Kidney glomerular epithelial cell (primary cell): ENCODE data around the gene VKORC1.
"Not testable (repeated sequence)": the region's sequence is repeated elsewhere in the genome, so short reads cannot be mapped to it uniquely, and the experiment has no call there.

ENCODE experiments used
- DNase-seq: peaks from one replicate; lab custom pipeline; 2025; lab: John Stamatoyannopoulos, UW

VKORC1 gene

DNA sequence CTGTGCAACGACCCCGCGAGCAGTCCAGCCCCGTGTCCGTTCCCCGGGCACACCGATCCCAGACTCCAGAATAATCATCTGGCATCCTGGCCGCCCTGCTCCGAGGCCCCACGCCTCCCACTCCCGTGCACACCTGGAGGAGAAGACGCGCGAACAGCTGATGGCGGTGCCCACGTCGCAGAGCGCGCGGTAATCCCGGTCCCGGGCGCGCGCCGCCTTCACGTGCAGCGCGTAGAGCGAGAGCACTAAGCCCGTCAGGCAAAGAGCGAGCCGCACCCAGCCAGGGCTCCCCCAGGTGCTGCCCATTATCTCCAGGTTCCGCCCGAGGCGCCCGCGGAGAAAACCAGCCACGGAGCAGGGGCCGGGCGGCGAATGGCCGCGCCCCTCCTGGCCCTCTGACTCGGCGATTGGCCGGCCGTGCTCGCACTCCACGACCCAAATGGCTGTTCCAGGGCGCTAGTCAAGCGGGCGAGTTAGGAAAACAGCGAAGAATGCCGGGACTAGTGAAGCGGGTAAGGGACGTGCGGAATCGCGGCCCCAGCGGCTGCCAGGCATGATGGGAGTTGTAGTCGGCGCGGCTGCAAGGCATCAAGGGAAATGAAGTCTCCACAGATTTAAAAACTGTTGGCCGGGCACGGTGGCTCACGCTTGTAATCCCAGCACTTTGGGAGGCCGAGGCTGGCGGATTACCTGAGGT is at the start of gene VKORC1:
TSS of gene VKORC1 (minus strand) at position 374 of the 697 bp plus-strand sequence. CDS start at position 306, 68 bp downstream.
- peak; percentile 95 for DNase-seq

- DNase-seq: no peak
Observed at GRCh38 chr16:31143694-31144148, 49.1 kb upstream of the VKORC1 start.

GRCh38 chr16:31143011-31143693 is 48.6 kb upstream of the VKORC1 start:
- no peak for DNase-seq

DNA sequence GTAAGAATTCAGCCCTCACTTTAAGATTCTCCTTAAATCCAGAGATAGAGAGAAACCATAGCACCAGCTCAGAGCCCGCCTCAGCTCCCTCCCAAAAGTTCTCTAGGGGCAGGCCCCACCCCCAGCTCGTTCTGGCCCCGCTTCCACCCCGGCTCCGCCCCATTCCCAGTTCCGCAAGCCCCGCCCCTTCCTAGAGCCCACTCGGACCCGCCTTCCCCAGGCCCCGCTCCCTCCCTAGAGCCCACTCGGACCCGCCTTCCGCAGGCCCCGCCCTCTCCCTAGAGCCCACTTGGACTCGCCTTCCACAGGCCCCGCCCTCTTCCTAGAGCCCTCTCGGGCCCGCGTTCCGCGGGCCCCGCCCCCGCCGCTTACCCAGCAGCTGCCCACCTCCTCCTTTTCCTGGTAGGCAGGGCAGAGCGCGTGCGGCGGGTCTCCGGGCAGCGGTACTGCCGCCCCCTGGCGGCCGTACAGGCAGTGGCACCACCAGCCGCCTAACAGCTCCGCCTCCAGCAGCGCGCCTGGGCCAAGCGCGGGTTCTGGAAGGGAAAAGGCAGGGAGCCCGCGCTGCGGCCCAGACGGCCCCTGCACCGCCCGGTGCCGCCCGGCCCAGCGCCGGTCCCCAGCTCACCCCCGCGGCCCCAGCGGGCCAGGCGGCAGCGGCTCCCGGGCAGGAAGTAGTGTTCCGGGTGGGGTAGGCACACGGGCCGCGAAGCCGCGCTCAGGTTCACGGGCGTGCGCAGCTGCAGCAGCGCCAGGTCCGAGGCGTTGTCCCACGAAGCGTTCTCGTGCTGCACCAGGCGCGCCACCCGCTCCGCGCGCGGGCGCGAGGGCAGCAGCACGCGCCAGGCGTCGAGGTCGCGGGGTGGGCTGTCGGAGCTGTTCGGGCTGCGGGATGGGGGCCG is 47.8 kb upstream of the VKORC1 start:
- peak; percentile 97 for DNase-seq

- no peak for DNase-seq
Observed at GRCh38 chr16:31141489-31142108, 47.0 kb upstream of the VKORC1 start.

- not testable (repeated sequence) for DNase-seq
Observed at GRCh38 chr16:31141071-31141469, 46.5 kb upstream of the VKORC1 start.

DNA sequence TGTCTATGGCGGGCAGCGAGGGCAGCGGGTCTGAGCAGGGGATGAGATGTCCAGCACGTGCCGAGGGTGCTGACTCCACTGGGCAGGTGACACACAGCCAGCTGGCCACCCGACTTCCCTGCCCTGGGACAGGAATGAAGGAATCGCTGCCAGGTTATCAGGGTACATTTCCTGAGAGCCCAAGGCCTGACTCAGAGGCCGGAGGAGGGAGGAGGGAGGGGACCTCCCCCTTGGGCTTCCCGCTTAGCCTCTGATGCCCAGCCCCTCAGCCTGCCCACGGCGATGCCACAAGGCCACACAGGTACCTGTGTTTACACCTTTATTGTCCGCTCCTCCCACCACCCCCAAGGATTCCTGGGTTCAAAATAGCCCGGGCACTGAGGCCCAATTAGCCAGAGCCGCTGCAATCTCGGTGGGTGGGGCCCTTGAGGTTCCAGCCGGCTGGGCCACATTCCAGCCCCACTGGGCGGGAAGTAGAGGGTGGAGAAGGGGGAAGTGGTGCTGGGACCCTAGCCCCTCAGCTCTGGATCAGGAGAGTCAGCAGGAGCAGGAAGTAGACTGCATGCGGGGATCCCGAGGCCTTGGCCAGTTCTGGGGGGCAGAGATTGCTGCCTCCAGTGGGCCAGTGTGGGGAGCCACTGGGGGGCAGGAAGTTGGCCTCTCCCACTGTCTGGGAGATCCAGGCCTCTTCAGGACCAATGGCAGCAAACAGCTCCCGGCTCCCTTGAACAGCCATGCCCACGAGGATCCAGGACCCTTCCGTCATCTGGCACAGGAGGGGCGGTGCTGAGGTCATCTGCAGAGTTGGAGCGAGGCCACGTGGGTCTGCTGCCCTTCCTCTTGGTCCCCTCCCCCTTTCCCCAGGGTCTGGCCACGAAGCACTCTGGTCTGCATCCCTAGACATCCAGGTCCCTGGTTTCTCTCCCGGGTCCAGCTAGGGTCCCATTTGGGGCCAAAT is 44.3 kb upstream of the VKORC1 start:
- DNase-seq: peak; percentile 27

DNA sequence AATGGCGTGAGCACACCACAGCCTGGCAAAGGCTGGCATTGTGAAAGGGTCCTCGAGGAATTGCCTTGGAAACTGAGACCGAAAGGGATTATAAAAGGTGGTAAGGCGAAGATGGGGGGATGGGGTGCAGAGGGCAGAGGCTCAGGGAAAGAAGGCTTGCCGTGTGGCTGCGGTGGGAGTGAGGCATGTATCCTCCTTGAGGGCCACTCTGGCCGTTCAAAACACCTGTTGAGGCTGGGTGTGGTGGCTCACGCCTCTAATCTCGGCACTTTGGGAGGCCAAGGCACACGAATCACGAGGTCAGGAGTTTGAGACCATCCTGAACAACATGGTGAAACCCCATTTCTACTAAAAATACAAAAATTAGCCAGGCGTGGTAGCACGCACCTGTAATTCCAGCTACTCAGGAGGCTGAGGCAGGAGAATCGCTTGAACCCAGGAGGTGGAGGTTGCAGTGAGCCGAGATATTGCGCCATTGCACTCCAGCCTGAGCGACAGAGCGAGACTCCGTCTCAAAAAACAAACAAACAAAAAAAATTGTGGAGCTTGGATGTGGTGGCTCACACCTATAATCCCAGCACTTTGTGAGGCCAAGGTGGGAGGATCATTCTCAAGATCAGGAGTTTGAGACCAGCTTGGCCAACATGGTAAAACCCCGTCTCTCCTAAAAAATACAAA is 42.4 kb upstream of the VKORC1 start:
- not testable (repeated sequence) for DNase-seq

- DNase-seq: no peak
Observed at GRCh38 chr16:31136287-31136662, 41.7 kb upstream of the VKORC1 start.

- no peak for DNase-seq
Observed at GRCh38 chr16:31135535-31136286, 41.1 kb upstream of the VKORC1 start, which contains the start of gene PRSS8. Gene PRSS8, minus strand, starts transcription at chr16:31135727. Its CDS starts 229 bp downstream, at chr16:31135498.

GRCh38 chr16:31134625-31135534 is 40.3 kb upstream of the VKORC1 start:
- no peak for DNase-seq

- no peak for DNase-seq
Observed at GRCh38 chr16:31134091-31134571, 39.5 kb upstream of the VKORC1 start.

DNA sequence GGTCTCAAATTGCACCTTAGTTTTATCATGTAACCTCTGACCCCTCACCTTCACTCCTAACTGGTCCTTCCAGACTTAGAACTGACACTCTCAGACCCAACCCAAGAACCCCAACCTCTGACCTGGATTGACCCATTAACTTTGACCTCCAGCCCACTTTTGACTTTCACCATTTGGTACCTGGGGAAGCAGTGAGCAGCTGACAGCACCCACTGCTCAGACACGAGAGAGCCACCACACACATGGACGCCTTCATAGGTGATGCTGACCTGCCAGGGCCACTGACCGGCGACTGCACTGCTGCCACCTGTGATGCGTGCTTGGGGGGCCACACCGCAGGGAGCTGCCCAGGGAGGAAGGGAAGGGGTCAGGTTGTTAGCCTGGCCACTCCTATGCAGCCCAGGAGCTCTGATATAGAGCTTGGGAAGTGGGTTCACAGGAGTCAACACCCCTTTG is 38.5 kb upstream of the VKORC1 start:
- DNase-seq: no peak

- no peak for DNase-seq
Observed at GRCh38 chr16:31132303-31132979, 37.8 kb upstream of the VKORC1 start.

DNA sequence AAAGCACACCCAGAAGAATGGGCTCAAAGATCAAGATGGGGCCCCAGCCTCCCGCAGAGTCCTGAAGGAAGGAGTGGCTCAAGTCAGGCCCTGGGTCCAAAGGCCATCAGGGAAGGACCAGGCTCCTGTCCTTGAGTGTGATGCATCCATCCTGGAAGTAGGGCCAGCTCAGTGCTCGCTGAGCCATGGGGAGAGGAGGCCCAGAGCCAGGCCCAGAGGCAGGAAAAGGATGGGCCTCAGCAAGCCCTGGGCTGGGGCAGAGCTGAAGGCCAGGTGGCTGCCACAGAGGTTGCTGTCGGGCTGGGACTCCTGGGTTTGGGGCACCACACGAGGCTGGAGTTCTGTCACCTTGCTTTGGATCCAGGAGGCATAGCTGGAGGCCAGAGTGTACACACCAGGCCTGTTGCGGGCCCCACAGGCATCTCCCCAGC is 37.3 kb upstream of the VKORC1 start:
- no peak for DNase-seq

DNA sequence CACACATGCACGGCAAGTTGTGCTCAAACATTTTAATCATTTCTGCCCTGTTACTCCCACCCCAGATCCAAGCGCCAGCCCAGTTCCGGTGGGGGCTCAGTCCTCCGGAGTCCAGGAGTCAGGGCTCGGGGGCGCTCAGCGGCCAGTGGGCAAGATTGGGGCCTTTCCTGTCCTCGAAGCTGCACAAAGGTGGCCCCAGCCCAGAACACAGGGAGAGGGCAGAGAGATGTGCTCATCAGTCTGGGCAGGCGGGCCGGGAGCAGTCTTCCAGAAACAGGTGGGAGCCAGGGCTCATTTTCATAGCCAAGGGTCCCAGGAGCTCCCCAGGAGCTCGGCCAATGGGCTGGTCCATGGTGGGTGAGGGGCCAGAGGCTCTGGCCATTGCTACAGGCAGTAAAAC is 36.8 kb upstream of the VKORC1 start:
- no peak for DNase-seq

- no peak for DNase-seq
Observed at GRCh38 chr16:31130899-31131298, 36.3 kb upstream of the VKORC1 start.
